A673 (cell line): ENCODE measurements around the gene RGS6. TPM values are rescaled to one million over a fixed set of nuclear protein-coding genes. Genes with fewer than 3 reads are reported as not detected.

ENCODE experiments used
- BruUV-seq: library from RNA; stranded (reverse); fragments of 400-500 nt; replicated peaks from 2 replicates; lab custom pipeline; 2021; lab: Mats Ljungman, UMichigan
- CTCF ChIA-PET: fragments of 300-600 bp; sonication (Branson Sonifier 250); formaldehyde crosslinking; loops from one replicate; lab custom pipeline; 2022; ENCODE audit warnings: antibody characterized with exemption; lab: Charles Lee
- POLR2A ChIA-PET: fragments of 300-600 bp; sonication (Branson Sonifier 250); formaldehyde crosslinking; loops from one replicate; lab custom pipeline; 2022; ENCODE audit warnings: antibody characterized with exemption; ENCODE audit not compliant: low non-redundant PET; lab: Charles Lee
- DNase-seq: peaks from one replicate; pipeline ENCODE4 v3.0.0-alpha.2; 2015; ENCODE audit warnings: low spot score
- H3K27ac ChIP-seq: fragments of 200-600 bp; sonication (generic); 2 replicates; pipeline ENCODE4 v1.5.1; 2016; ENCODE audit warnings: mixed run types, low read depth, mild to moderate bottlenecking, mixed read lengths, antibody characterized with exemption, low read length; ENCODE audit not compliant: poor library complexity, severe bottlenecking
- H3K27me3 ChIP-seq: fragments of 200-600 bp; sonication (generic); replicated peaks from 2 replicates; pipeline ENCODE4 v1.6.1; 2017; ENCODE audit warnings: mixed run types, low read depth, mild to moderate bottlenecking, mixed read lengths, antibody characterized with exemption, low read length; ENCODE audit not compliant: insufficient read depth, poor library complexity
- H3K36me3 ChIP-seq: fragments of 200-600 bp; sonication (generic); 2 replicates; pipeline ENCODE4 v1.6.1; 2016; ENCODE audit warnings: mixed run types, mild to moderate bottlenecking, mixed read lengths, antibody characterized with exemption, low read length; ENCODE audit not compliant: insufficient read depth, poor library complexity, severe bottlenecking
- H3K4me1 ChIP-seq: fragments of 200-600 bp; sonication (generic); 2 replicates; pipeline ENCODE4 v1.6.1; 2017; ENCODE audit warnings: mixed run types, mild to moderate bottlenecking, mixed read lengths, antibody characterized with exemption, low read length; ENCODE audit not compliant: insufficient read depth, poor library complexity, severe bottlenecking
- H3K4me3 ChIP-seq: fragments of 200-600 bp; sonication (generic); 2 replicates; pipeline ENCODE4 v1.5.1; 2016; ENCODE audit warnings: low read depth, mixed run types, mild to moderate bottlenecking, mixed read lengths, low read length; ENCODE audit not compliant: poor library complexity, severe bottlenecking
- H3K9me3 ChIP-seq: fragments of 200-600 bp; sonication (generic); 2 replicates; pipeline ENCODE4 v1.6.1; 2016; ENCODE audit warnings: mixed run types, low read depth, mild to moderate bottlenecking, mixed read lengths, antibody characterized with exemption, low read length; ENCODE audit not compliant: poor library complexity, severe bottlenecking
- CTCF ChIP-seq: fragments of 300-800, 200-600 bp; sonication (generic); conservative IDR thresholded peaks from 2 replicates; pipeline ENCODE4 v1.5.1; 2017; ENCODE audit warnings: low read depth, mild to moderate bottlenecking, antibody characterized with exemption, low read length, moderate library complexity, mixed read lengths
- EZH2 ChIP-seq: fragments of 200-600 bp; sonication (generic); IDR thresholded peaks from 2 replicates; pipeline ENCODE4 v1.6.1; 2017; ENCODE audit warnings: borderline replicate concordance, low read depth, mild to moderate bottlenecking, mixed read lengths, antibody characterized with exemption, low read length; ENCODE audit not compliant: poor library complexity, severe bottlenecking
- intact Hi-C: fragments of 100-400 bp; cut with micrococcal nuclease; formaldehyde crosslinking; loops from one replicate; pipeline ENCODE4 v1.10.0; 2022; ENCODE audit not compliant: unreplicated experiment
- total RNA-seq: library from RNA; stranded (reverse); gene quantifications from 2 replicates; pipeline ENCODE4 v1.2.3, GENCODE V29; 2021

RGS6 gene
- total RNA-seq, 1 experiment from 2014 or later = not detected

DNA sequence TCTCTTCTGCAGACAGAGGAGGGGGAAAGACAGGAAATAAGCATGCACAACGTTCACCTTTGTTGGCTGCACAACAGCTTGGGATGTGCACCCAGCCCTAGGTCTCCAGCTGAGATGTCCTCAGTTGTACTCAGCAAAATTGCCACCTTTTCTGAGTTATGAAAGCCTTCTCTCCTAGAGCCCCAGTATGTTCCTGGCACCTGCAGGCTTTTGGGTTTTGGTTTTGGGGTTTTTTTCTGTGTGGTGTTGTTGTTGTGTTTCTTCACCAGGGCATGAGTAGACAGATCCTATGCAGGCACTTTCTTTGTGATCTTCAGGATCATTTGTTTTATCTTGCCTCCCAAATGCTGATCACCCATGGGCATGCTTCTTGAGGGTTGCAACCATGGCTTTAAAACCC lies 498.2 kb downstream of the RGS6 start:
- Histone ChIP-seq H3K36me3 (no peaks in the 10 kb centered on the region), H3K27ac (no peak overlapping the region), H3K27me3 (no peaks in the 10 kb centered on the region), H3K4me1 (no peaks in the 10 kb centered on the region), H3K4me3 (no peak overlapping the region), H3K9me3 (no peaks in the 10 kb centered on the region)
- DNase-seq = no peak
- no TSS peak for BruUV-seq
- intact Hi-C loops = no loop called here
- CTCF ChIA-PET = no interaction called here
- TF ChIP-seq EZH2 = no peak
- TF ChIP-seq CTCF = no peak
- POLR2A ChIA-PET = no interaction called here

- ChIA-PET CTCF (no interaction called here), POLR2A (no interaction called here)
- Histone ChIP-seq H3K36me3 (no peaks in the 10 kb centered on the region), H3K27ac (no peak overlapping the region), H3K27me3 (no peaks in the 10 kb centered on the region), H3K4me1 (no peaks in the 10 kb centered on the region), H3K4me3 (no peak overlapping the region), H3K9me3 (no peaks in the 10 kb centered on the region)
- no TSS peak for BruUV-seq
- intact Hi-C loops = no loop called here
- TF ChIP-seq EZH2 (no peak), CTCF (no peak)
- no peak for DNase-seq
These were observed 500.5 kb downstream of the RGS6 start for GRCh38 chr14:72432748-72433147.

DNA sequence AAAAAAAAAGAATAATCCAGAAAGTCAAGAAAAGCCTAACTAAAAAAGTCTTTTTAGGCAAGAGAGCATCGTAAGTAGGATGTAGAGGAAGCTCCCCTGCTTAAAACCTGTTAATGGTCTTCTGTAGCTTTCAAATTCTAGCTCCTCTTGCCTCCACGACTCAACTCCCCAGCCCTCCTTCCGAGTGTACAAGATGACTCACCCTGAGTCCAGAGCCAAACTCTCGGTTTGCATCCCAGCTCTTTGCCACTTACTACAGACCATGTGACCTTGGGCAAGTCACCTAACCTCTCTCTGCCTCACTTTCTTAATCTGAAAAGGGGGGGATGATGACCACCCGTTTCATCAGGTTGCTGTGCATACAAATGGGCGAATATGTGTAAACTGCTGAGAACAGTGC lies 501.3 kb downstream of the RGS6 start:
- DNase-seq = no peak
- POLR2A ChIA-PET = no interaction called here

More for the DNA sequence above, 501.3 kb downstream of the RGS6 start:
- Histone ChIP-seq H3K27ac (no peak overlapping the region), H3K36me3 (no peaks in the 10 kb centered on the region), H3K27me3 (no peaks in the 10 kb centered on the region), H3K4me1 (no peaks in the 10 kb centered on the region), H3K9me3 (no peaks in the 10 kb centered on the region), H3K4me3 (no peak overlapping the region)
- CTCF ChIA-PET = no interaction called here
- intact Hi-C loops = no loop called here
- TF ChIP-seq EZH2 = no peak
- no peak for TF ChIP-seq CTCF
- no TSS peak for BruUV-seq
